K562 (cell line): ENCODE measurements around the gene NUDT1. TPM values are rescaled to one million over a fixed set of nuclear protein-coding genes. Genes with fewer than 3 reads are reported as not detected.

Source experiments
- BDP1 ChIP-seq: IDR thresholded peaks from 3 replicates; pipeline ENCODE4 v1.6.1; 2011; ENCODE audit not compliant: insufficient read length, insufficient read depth
- CBX1 ChIP-seq: sonication (generic); IDR thresholded peaks from 2 replicates; pipeline ENCODE4 v1.6.1; 2016; ENCODE audit warnings: antibody characterized with exemption, low read depth, mild to moderate bottlenecking
- CHCHD3 ChIP-seq: fragments of 250-450 bp; sonication (Bioruptor Pico); IDR thresholded peaks from 2 replicates; pipeline ENCODE4 v2.1.2; 2022; ENCODE audit warnings: mild to moderate bottlenecking
- NEUROD1 ChIP-seq: fragments of 150-350 bp; IDR thresholded peaks from 2 replicates; pipeline ENCODE4 v1.6.1; 2014; ENCODE audit warnings: borderline replicate concordance, low read length, low read depth; ENCODE audit not compliant: partially characterized antibody
- NFIC ChIP-seq: fragments of 450-650 bp; IDR thresholded peaks from 2 replicates; pipeline ENCODE4 v1.6.1; 2017; ENCODE audit warnings: mild to moderate bottlenecking, inconsistent platforms
- PCBP1 ChIP-seq: fragments of 200-400 bp; formaldehyde crosslinking; IDR thresholded peaks from 2 replicates; pipeline ENCODE4 v1.6.1; 2018; ENCODE audit warnings: mild to moderate bottlenecking, low read depth, low read length; ENCODE audit not compliant: poor library complexity, severe bottlenecking
- SAP30 ChIP-seq: fragments of 200-600 bp; sonication (generic); IDR thresholded peaks from 2 replicates; pipeline ENCODE4 v1.6.1; 2012; ENCODE audit warnings: borderline replicate concordance, low read depth, mild to moderate bottlenecking, moderate library complexity, low read length, control low read depth, inconsistent platforms; ENCODE audit not compliant: insufficient read depth, poor library complexity, severe bottlenecking
- TBP ChIP-seq: optimal IDR thresholded peaks from 2 replicates; pipeline ENCODE3; 2011; ENCODE audit warnings: low read depth, low read length, improper control_type of control experiment
- ZNF165 ChIP-seq: fragments of 250-450 bp; sonication (Bioruptor Pico); IDR thresholded peaks from 2 replicates; pipeline ENCODE4 v1.4.0; 2020; ENCODE audit warnings: borderline replicate concordance
- polyA plus RNA-seq, 8 experiments: library from polyadenylated mRNA; depleted of rRNA in 4 of 8; stranded (reverse) in 5 of 8; unstranded in 3 of 8; fragments of >200 nt; fragmentation: Nextera tagmentation in 2 of 8; fragmentation: Illumina TruSeq in 1 of 8; extraction: Ambion mirVana in 2 of 8; extraction: Trizol in 1 of 8; gene quantifications; 2 replicates each; pipeline versions ENCODE4 v1.2.1 to v1.2.3, GENCODE V29; 2011 to 2014; ENCODE audit warnings: inconsistent platforms in 1 of 8, missing spikeins in 1 of 8
- total RNA-seq, 7 experiments: library from RNA; depleted of rRNA in 6 of 7; stranded (reverse); fragments of >200 nt in 6 of 7; fragmentation: Illumina TruSeq in 2 of 7; extraction: Trizol in 2 of 7; gene quantifications; 2 replicates each; pipeline versions ENCODE4 v1.2.1 to v1.2.3, GENCODE V29; 2011 to 2021; ENCODE audit warnings: low replicate concordance in 1 of 7
- TF ChIP-seq, protein P1 (sequence below): fragments of 250-450 bp; sonication (Bioruptor Pico); IDR thresholded peaks from 2 replicates; pipeline ENCODE4 v1.4.0; 2020; ENCODE audit warnings: mild to moderate bottlenecking
- TF ChIP-seq, protein P2 (sequence below): fragments of 450-650 bp; IDR thresholded peaks from 2 replicates; pipeline ENCODE4 v1.6.1; 2016
- TF ChIP-seq, protein P3 (sequence below): sonication (generic); formaldehyde crosslinking; IDR thresholded peaks from 2 replicates; pipeline ENCODE4 v1.8.1; 2023; ENCODE audit warnings: missing genetic modification reagents, mild to moderate bottlenecking, borderline replicate concordance
- TF ChIP-seq, protein P4 (sequence below): fragments of 250-450 bp; sonication (Bioruptor Pico); IDR thresholded peaks from 2 replicates; pipeline ENCODE4 v1.4.0; 2020; ENCODE audit warnings: mild to moderate bottlenecking, moderate library complexity, borderline replicate concordance
- TF ChIP-seq, protein P5 (sequence below): sonication (generic); formaldehyde crosslinking; IDR thresholded peaks from 2 replicates; pipeline ENCODE4 v1.8.0; 2022; ENCODE audit warnings: mild to moderate bottlenecking, missing genetic modification reagents

NUDT1 gene
- total and polyA plus RNA-seq, 9 of the 15 experiments (the other 6 are each of a cell fraction or from before 2014, with no cell fraction given): 5.3 to 73.3 (median 29.6) TPM

DNA sequence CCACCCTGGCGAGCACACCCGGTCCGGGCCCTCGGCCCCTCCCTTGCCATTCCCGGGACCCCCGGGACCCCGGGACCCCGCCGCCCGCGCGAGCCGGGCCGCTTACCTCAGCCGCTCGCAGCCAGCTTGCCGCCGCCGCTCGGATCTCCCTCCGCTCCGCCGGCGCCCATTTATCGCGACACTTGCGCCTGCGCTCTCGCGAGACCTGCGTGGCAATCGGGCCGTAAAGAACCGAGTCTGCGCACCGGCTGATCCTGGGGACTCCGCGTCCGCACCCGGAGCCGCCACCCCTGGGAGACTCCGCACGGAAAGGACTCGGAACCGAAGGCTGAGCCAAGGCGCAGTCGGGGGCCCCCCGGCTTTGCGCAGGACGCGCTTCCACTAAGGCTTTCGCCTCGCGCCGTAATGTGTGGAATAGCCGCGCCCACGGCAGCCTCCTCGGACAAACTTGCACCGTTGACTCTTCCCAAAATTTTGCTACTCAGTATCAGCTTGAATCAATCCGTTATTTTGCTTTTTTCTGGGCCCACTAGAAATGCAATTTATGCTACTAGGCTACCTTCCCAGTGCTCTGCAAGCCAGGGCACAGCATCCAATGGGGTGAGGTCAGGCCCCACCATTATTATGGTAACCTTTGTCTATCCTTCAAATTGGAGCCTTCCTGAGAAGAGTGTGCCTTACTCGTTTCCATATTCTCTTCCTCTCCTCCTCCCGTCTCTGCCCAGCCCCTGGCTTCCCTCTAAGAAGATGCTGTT lies 9.1 kb upstream of the NUDT1 start, which contains the start of gene MAD1L1 (continued):
- TF ChIP-seq, protein P1, sequence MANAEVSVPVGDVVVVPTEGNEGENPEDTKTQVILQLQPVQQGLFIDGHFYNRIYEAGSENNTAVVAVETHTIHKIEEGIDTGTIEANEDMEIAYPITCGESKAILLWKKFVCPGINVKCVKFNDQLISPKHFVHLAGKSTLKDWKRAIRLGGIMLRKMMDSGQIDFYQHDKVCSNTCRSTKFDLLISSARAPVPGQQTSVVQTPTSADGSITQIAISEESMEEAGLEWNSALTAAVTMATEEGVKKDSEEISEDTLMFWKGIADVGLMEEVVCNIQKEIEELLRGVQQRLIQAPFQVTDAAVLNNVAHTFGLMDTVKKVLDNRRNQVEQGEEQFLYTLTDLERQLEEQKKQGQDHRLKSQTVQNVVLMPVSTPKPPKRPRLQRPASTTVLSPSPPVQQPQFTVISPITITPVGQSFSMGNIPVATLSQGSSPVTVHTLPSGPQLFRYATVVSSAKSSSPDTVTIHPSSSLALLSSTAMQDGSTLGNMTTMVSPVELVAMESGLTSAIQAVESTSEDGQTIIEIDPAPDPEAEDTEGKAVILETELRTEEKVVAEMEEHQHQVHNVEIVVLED (CRISPR knock-in tag): peak; percentile 38; the same call in 1 of the 2 replicates
- TF ChIP-seq CBX1: no peak
- peak; percentile 69 for TF ChIP-seq TBP
- no peak for TF ChIP-seq SAP30
- TF ChIP-seq NEUROD1: peak; percentile 90
- peak; percentile 95 for TF ChIP-seq PCBP1
- TF ChIP-seq NFIC: peak; percentile 95
- TF ChIP-seq, protein P2, sequence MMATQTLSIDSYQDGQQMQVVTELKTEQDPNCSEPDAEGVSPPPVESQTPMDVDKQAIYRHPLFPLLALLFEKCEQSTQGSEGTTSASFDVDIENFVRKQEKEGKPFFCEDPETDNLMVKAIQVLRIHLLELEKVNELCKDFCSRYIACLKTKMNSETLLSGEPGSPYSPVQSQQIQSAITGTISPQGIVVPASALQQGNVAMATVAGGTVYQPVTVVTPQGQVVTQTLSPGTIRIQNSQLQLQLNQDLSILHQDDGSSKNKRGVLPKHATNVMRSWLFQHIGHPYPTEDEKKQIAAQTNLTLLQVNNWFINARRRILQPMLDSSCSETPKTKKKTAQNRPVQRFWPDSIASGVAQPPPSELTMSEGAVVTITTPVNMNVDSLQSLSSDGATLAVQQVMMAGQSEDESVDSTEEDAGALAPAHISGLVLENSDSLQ: no peak
- no peak for TF ChIP-seq ZNF165 (CRISPR knock-in tag)
- TF ChIP-seq, protein P3, sequence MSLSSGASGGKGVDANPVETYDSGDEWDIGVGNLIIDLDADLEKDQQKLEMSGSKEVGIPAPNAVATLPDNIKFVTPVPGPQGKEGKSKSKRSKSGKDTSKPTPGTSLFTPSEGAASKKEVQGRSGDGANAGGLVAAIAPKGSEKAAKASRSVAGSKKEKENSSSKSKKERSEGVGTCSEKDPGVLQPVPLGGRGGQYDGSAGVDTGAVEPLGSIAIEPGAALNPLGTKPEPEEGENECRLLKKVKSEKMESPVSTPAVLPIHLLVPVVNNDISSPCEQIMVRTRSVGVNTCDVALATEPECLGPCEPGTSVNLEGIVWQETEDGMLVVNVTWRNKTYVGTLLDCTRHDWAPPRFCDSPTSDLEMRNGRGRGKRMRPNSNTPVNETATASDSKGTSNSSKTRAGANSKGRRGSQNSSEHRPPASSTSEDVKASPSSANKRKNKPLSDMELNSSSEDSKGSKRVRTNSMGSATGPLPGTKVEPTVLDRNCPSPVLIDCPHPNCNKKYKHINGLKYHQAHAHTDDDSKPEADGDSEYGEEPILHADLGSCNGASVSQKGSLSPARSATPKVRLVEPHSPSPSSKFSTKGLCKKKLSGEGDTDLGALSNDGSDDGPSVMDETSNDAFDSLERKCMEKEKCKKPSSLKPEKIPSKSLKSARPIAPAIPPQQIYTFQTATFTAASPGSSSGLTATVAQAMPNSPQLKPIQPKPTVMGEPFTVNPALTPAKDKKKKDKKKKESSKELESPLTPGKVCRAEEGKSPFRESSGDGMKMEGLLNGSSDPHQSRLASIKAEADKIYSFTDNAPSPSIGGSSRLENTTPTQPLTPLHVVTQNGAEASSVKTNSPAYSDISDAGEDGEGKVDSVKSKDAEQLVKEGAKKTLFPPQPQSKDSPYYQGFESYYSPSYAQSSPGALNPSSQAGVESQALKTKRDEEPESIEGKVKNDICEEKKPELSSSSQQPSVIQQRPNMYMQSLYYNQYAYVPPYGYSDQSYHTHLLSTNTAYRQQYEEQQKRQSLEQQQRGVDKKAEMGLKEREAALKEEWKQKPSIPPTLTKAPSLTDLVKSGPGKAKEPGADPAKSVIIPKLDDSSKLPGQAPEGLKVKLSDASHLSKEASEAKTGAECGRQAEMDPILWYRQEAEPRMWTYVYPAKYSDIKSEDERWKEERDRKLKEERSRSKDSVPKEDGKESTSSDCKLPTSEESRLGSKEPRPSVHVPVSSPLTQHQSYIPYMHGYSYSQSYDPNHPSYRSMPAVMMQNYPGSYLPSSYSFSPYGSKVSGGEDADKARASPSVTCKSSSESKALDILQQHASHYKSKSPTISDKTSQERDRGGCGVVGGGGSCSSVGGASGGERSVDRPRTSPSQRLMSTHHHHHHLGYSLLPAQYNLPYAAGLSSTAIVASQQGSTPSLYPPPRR (CRISPR knock-in tag): peak; percentile 52; the same call in 1 of the 2 replicates
- TF ChIP-seq, protein P4, sequence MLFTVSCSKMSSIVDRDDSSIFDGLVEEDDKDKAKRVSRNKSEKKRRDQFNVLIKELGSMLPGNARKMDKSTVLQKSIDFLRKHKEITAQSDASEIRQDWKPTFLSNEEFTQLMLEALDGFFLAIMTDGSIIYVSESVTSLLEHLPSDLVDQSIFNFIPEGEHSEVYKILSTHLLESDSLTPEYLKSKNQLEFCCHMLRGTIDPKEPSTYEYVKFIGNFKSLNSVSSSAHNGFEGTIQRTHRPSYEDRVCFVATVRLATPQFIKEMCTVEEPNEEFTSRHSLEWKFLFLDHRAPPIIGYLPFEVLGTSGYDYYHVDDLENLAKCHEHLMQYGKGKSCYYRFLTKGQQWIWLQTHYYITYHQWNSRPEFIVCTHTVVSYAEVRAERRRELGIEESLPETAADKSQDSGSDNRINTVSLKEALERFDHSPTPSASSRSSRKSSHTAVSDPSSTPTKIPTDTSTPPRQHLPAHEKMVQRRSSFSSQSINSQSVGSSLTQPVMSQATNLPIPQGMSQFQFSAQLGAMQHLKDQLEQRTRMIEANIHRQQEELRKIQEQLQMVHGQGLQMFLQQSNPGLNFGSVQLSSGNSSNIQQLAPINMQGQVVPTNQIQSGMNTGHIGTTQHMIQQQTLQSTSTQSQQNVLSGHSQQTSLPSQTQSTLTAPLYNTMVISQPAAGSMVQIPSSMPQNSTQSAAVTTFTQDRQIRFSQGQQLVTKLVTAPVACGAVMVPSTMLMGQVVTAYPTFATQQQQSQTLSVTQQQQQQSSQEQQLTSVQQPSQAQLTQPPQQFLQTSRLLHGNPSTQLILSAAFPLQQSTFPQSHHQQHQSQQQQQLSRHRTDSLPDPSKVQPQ: no peak
- TF ChIP-seq CHCHD3: no peak
- TF ChIP-seq, protein P5, sequence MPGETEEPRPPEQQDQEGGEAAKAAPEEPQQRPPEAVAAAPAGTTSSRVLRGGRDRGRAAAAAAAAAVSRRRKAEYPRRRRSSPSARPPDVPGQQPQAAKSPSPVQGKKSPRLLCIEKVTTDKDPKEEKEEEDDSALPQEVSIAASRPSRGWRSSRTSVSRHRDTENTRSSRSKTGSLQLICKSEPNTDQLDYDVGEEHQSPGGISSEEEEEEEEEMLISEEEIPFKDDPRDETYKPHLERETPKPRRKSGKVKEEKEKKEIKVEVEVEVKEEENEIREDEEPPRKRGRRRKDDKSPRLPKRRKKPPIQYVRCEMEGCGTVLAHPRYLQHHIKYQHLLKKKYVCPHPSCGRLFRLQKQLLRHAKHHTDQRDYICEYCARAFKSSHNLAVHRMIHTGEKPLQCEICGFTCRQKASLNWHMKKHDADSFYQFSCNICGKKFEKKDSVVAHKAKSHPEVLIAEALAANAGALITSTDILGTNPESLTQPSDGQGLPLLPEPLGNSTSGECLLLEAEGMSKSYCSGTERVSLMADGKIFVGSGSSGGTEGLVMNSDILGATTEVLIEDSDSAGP: no peak
- no peak for TF ChIP-seq BDP1
